Measurements from ENCODE around the gene SURF2. TPM values are rescaled to one million over a fixed set of nuclear protein-coding genes. Genes with fewer than 3 reads are reported as not detected.

The SURF2 gene
- total and polyA plus RNA-seq, 9 of the 15 experiments (the other 6 are each of a cell fraction or from before 2014, with no cell fraction given), result 5.5 to 82.5 (median 21.3) TPM

DNA sequence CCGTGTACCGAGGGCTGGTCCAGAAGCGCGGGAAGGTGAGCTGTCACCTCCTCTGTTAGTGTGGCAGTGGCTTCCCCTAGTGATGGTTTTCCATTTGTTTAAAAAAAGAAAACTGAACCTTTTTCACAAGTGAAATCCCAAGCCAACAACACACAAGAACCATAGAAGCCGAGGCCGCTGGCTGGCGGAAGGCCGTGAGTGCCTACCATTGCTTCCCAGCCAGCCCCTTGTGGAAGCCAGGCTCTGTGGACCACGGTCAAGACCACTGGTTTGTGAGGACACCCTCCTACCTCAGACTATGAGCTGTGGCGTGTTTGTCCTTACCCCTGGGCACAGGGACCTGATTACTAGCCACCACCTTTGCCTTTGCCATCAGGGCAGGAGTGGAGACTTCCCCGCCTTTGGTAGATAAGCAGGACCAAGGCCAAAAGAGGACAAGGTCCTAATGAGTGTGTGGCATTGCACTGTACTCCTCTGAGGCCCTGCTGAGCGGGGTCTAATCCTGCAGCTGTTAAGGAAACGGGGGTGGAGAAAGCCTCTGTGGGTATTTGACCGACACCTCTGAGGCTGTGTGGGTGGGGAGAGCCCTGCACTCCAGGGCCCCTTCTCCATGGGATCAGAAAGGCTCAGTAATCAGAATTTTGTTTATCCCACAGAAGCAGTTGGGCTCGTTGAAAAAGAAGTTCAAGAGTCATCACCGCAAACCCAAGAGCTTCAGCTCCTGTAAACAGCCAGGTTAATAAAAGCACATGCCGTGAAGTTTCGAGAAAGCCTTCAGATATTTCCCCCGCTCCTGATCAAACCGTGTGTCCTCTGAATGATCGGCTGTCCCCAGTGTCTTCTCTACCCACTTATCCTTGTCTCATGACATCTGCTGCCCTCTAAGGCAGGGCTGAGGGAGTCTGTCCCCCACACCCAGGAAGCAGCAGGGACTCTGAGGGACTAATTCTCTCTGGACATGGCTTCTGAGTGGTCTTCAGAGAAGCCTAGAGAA is 4.3 kb downstream of the SURF2 start (continued):
- TF ChIP-seq, protein P1, sequence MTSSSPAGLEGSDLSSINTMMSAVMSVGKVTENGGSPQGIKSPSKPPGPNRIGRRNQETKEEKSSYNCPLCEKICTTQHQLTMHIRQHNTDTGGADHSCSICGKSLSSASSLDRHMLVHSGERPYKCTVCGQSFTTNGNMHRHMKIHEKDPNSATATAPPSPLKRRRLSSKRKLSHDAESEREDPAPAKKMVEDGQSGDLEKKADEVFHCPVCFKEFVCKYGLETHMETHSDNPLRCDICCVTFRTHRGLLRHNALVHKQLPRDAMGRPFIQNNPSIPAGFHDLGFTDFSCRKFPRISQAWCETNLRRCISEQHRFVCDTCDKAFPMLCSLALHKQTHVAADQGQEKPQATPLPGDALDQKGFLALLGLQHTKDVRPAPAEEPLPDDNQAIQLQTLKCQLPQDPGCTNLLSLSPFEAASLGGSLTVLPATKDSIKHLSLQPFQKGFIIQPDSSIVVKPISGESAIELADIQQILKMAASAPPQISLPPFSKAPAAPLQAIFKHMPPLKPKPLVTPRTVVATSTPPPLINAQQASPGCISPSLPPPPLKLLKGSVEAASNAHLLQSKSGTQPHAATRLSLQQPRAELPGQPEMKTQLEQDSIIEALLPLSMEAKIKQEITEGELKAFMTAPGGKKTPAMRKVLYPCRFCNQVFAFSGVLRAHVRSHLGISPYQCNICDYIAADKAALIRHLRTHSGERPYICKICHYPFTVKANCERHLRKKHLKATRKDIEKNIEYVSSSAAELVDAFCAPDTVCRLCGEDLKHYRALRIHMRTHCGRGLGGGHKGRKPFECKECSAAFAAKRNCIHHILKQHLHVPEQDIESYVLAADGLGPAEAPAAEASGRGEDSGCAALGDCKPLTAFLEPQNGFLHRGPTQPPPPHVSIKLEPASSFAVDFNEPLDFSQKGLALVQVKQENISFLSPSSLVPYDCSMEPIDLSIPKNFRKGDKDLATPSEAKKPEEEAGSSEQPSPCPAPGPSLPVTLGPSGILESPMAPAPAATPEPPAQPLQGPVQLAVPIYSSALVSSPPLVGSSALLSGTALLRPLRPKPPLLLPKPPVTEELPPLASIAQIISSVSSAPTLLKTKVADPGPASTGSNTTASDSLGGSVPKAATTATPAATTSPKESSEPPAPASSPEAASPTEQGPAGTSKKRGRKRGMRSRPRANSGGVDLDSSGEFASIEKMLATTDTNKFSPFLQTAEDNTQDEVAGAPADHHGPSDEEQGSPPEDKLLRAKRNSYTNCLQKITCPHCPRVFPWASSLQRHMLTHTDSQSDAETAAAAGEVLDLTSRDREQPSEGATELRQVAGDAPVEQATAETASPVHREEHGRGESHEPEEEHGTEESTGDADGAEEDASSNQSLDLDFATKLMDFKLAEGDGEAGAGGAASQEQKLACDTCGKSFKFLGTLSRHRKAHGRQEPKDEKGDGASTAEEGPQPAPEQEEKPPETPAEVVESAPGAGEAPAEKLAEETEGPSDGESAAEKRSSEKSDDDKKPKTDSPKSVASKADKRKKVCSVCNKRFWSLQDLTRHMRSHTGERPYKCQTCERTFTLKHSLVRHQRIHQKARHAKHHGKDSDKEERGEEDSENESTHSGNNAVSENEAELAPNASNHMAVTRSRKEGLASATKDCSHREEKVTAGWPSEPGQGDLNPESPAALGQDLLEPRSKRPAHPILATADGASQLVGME (CRISPR knock-in tag; IDR thresholded peaks at IDR 0.05), result no peak
- no peak for TF ChIP-seq POLR2H (tag; IDR thresholded peaks at IDR 0.05; ENCODE audit: low read depth)
- TF ChIP-seq ZNF584 (CRISPR knock-in tag; IDR thresholded peaks at IDR 0.05; ENCODE audit: low read depth), result no peak
